ENCODE measurements around the gene RNF14.
A peak's percentile ranks its signal among the peaks of the same experiment; 100 is the strongest.
"Not testable (repeated sequence)": the region's sequence is repeated elsewhere in the genome, so short reads cannot be mapped to it uniquely, and the experiment has no call there.

The RNF14 gene

DNA sequence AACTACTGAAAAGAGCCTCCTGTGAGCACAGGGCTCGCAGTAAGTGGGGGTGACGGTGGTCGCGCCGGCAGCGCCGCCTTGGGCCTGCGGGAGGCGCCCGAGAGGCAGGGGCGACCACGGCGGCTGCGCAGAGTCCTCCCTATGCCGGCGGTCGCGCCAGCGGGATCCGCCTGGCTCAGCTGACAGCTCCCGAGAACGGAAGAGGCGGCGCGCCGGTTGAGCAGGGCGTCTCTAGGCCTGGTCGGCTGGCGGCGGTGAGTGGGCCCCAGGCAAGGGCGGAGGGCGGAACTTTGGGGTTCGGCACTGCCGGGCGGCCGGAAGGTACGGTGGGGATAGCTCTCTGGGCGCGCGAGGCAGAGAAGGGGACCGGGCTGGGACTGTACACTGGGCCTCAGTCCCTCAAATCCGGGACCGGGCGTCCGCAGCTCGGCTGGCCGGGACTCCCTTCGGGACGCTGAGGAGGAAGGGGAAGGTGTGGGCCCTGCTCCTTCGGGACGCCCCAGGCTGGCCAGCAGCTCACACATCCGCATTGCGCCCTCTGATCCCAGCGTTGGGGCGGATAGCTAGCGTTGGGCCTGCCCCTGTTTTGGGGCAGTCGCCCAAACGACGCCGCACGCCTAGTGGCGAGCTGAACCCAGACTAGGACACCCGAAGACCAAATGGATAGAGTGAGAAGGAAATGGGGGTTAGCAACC, at the start of gene RNF14:
Gene RNF14 (plus strand): TSS at position 192 of the 695 bp plus-strand sequence. CDS start 4,484 bp downstream, outside the sequence.
- Histone ChIP-seq H3K9me3 (ENCODE audit: control insufficient read depth in 5 of 5, low read length in 5 of 5) (no peaks in the 10 kb centered on the region), H3K36me3 (ENCODE audit: control insufficient read depth in 5 of 5, insufficient read depth in 5 of 5, low read length in 5 of 5) (peaks cover 6 to 15% (median 10%) of the 10 kb centered on the region in 5 donors), H3K4me1 (ENCODE audit: control insufficient read depth in 5 of 5, insufficient read depth in 5 of 5, low read length in 5 of 5) (peaks cover 5 to 33% (median 23%) of the 10 kb centered on the region in 5 donors), H3K27me3 (ENCODE audit: control insufficient read depth in 5 of 5, insufficient read depth in 4 of 5, low read length in 5 of 5) (no peaks in the 10 kb centered on the region), H3K27ac (ENCODE audit: low read depth, low read length) (peak within 1 kb of the TSS; percentile 85), H3K4me3 (ENCODE audit: low read depth in 1 of 5, low read length in 5 of 5) (peak within 1 kb of the TSS; percentile 79 to 95 (median 93)), H3K9ac (ENCODE audit: low read length in 5 of 5) (peak within 1 kb of the TSS; percentile 93 to 99 (median 98))

DNA sequence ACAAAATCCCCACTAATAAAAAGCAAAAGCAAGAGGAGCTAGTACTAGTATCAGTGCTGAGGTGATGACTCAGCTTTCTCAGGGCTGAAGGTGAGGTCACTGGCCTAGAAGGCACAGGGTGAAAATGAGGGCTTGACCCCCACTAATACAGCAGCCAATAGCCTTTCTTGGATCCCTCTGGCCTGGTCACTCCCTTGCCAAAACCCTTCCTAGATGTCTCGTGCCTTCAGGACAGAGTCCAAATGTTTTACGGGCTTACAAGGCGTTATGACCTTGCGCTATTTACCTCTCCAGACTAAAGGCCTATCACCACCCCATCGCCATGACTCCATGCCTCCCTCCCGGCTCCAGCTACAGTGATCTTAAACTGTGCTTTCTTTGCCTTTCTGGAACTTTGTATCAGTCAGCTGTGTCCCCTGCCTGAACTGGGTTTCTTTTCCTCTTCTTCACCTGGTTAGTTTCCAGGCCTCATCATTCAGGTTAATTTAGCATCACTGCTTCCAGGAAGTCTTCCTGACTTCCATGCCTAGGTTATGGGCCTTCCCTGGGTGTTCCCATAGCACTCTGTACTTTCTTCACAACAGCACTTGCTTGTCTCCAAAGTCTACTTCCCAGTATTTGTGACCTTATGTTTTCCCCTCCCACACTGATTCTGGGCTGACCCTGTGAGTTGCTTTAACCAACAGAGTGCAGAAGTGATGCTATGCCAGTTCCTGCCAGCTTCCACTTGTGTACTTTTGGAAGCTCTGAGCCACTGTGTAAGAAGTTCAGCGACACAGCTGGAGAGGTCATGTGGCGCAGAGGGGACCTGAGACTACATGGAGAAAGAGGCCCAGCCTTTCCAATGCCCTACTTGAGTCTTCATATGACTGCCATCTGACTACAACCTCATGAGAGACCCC, 49.4 kb upstream of the RNF14 start:
- Histone ChIP-seq H3K4me1 (ENCODE audit: control insufficient read depth in 5 of 5, insufficient read depth in 5 of 5, low read length in 5 of 5) (peaks cover 5 to 17% (median 16%) of the 10 kb centered on the region in 5 donors), H3K27me3 (ENCODE audit: control insufficient read depth in 5 of 5, insufficient read depth in 4 of 5, low read length in 5 of 5) (no peaks in the 10 kb centered on the region), H3K4me3 (ENCODE audit: low read depth in 1 of 5, low read length in 5 of 5) (no peak overlapping the region), H3K27ac (ENCODE audit: low read depth, low read length) (no peak overlapping the region), H3K36me3 (ENCODE audit: control insufficient read depth in 5 of 5, insufficient read depth in 5 of 5, low read length in 5 of 5) (no peaks in the 10 kb centered on the region), H3K9ac (ENCODE audit: low read length in 5 of 5) (no peak overlapping the region), H3K9me3 (ENCODE audit: control insufficient read depth in 5 of 5, low read length in 5 of 5) (no peaks in the 10 kb centered on the region)

- Histone ChIP-seq H3K9ac (ENCODE audit: low read length in 5 of 5) (no peak overlapping the region), H3K36me3 (ENCODE audit: control insufficient read depth in 5 of 5, insufficient read depth in 5 of 5, low read length in 5 of 5) (peaks cover 0 to 6% (median 5%) of the 10 kb centered on the region in 5 donors), H3K9me3 (ENCODE audit: control insufficient read depth in 5 of 5, low read length in 5 of 5) (no peaks in the 10 kb centered on the region), H3K4me1 (ENCODE audit: control insufficient read depth in 5 of 5, insufficient read depth in 5 of 5, low read length in 5 of 5) (peaks cover 5 to 19% (median 17%) of the 10 kb centered on the region in 5 donors), H3K4me3 (ENCODE audit: low read depth in 1 of 5, low read length in 5 of 5) (no peak overlapping the region), H3K27ac (ENCODE audit: low read depth, low read length) (no peak overlapping the region), H3K27me3 (ENCODE audit: control insufficient read depth in 5 of 5, insufficient read depth in 4 of 5, low read length in 5 of 5) (no peaks in the 10 kb centered on the region)
Observed at GRCh38 chr5:141920771-141921170, 48.1 kb upstream of the RNF14 start.

DNA sequence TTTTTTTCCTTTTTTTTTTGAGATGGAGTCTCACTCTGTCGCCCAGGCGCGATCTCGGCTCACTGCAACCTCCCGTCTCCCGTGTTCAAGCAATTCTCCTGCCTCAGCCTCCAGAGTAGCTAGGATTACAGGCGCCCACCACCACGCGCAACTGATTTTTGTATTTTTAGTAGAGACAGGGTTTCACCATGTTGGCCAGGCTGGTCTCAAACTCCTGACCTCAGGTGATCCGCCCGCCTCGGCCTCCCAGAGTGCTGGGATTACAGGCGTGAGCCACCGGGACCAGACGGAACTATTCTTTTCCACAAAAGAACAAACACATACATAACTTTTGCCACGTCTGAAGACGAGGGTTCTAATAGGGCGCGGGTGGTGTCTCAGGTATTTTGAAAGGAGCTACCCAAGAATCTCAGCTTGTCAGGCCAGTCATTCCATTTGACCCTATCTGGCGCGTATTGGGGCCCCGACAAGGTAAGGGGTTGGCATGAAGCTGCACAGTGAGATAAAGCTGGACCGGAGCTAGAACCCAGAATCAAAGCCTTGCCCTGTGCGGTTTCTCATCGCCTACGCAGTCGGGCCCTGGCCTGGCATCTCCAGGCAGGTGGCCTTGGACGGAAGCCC, 46.0 kb upstream of the RNF14 start:
- H3K27me3 ChIP-seq (ENCODE audit: control insufficient read depth in 5 of 5, insufficient read depth in 4 of 5, low read length in 5 of 5); H3K9me3 ChIP-seq (ENCODE audit: control insufficient read depth in 5 of 5, low read length in 5 of 5): not testable (repeated sequence)
- peaks cover 9 to 26% (median 24%) of the 10 kb centered on the region in 5 donors for H3K36me3 ChIP-seq (ENCODE audit: control insufficient read depth in 5 of 5, insufficient read depth in 5 of 5, low read length in 5 of 5)
- H3K4me3 ChIP-seq (ENCODE audit: low read depth in 1 of 5, low read length in 5 of 5), result peak overlapping the region; percentile 73 to 89 (median 81)
- H3K27ac ChIP-seq (ENCODE audit: low read depth, low read length), result peak overlapping the region; percentile 94
- peaks cover 5 to 22% (median 17%) of the 10 kb centered on the region in 5 donors for H3K4me1 ChIP-seq (ENCODE audit: control insufficient read depth in 5 of 5, insufficient read depth in 5 of 5, low read length in 5 of 5)
- peak overlapping the region; percentile 68 to 94 (median 91) for H3K9ac ChIP-seq (ENCODE audit: low read length in 5 of 5)

GRCh38 chr5:141923448-141924313, 45.2 kb upstream of the RNF14 start, which contains the start of gene DELE1:
Gene DELE1 (plus strand): TSS chr5:141923871. CDS start chr5:141923942, 71 bp downstream.
- Histone ChIP-seq H3K36me3 (ENCODE audit: control insufficient read depth in 5 of 5, insufficient read depth in 5 of 5, low read length in 5 of 5) (peaks cover 12 to 33% (median 31%) of the 10 kb centered on the region in 5 donors), H3K27me3 (ENCODE audit: control insufficient read depth in 5 of 5, insufficient read depth in 4 of 5, low read length in 5 of 5) (no peaks in the 10 kb centered on the region), H3K4me1 (ENCODE audit: control insufficient read depth in 5 of 5, insufficient read depth in 5 of 5, low read length in 5 of 5) (peaks cover 5 to 26% (median 19%) of the 10 kb centered on the region in 5 donors), H3K27ac (ENCODE audit: low read depth, low read length) (peak within 1 kb of the TSS; percentile 94), H3K9ac (ENCODE audit: low read length in 5 of 5) (peak within 1 kb of the TSS; percentile 68 to 94 (median 91)), H3K4me3 (ENCODE audit: low read depth in 1 of 5, low read length in 5 of 5) (peak within 1 kb of the TSS; percentile 73 to 89 (median 81)), H3K9me3 (ENCODE audit: control insufficient read depth in 5 of 5, low read length in 5 of 5) (no peaks in the 10 kb centered on the region)

- Histone ChIP-seq H3K9ac (ENCODE audit: low read length in 5 of 5) (no peak overlapping the region), H3K27ac (ENCODE audit: low read depth, low read length) (no peak overlapping the region), H3K4me1 (ENCODE audit: control insufficient read depth in 5 of 5, insufficient read depth in 5 of 5, low read length in 5 of 5) (peaks cover 5 to 29% (median 19%) of the 10 kb centered on the region in 5 donors), H3K27me3 (ENCODE audit: control insufficient read depth in 5 of 5, insufficient read depth in 4 of 5, low read length in 5 of 5) (no peaks in the 10 kb centered on the region), H3K36me3 (ENCODE audit: control insufficient read depth in 5 of 5, insufficient read depth in 5 of 5, low read length in 5 of 5) (peaks cover 19 to 61% (median 58%) of the 10 kb centered on the region in 5 donors), H3K9me3 (ENCODE audit: control insufficient read depth in 5 of 5, low read length in 5 of 5) (no peaks in the 10 kb centered on the region), H3K4me3 (ENCODE audit: low read depth in 1 of 5, low read length in 5 of 5) (no peak overlapping the region)
Observed at GRCh38 chr5:141926434-141926833, 42.5 kb upstream of the RNF14 start.

GRCh38 chr5:141928051-141928450, 40.9 kb upstream of the RNF14 start:
- peak overlapping the region in 1 of 5 donors; percentile 28 for H3K9ac ChIP-seq (ENCODE audit: low read length in 5 of 5)
- peaks cover 22 to 75% (median 68%) of the 10 kb centered on the region in 5 donors for H3K36me3 ChIP-seq (ENCODE audit: control insufficient read depth in 5 of 5, insufficient read depth in 5 of 5, low read length in 5 of 5)
- H3K4me1 ChIP-seq (ENCODE audit: control insufficient read depth in 5 of 5, insufficient read depth in 5 of 5, low read length in 5 of 5), result peaks cover 5 to 26% (median 14%) of the 10 kb centered on the region in 5 donors
- H3K27me3 ChIP-seq (ENCODE audit: control insufficient read depth in 5 of 5, insufficient read depth in 4 of 5, low read length in 5 of 5), result no peaks in the 10 kb centered on the region
- H3K4me3 ChIP-seq (ENCODE audit: low read depth in 1 of 5, low read length in 5 of 5), result no peak overlapping the region
- no peak overlapping the region for H3K27ac ChIP-seq (ENCODE audit: low read depth, low read length)
- no peaks in the 10 kb centered on the region for H3K9me3 ChIP-seq (ENCODE audit: control insufficient read depth in 5 of 5, low read length in 5 of 5)

DNA sequence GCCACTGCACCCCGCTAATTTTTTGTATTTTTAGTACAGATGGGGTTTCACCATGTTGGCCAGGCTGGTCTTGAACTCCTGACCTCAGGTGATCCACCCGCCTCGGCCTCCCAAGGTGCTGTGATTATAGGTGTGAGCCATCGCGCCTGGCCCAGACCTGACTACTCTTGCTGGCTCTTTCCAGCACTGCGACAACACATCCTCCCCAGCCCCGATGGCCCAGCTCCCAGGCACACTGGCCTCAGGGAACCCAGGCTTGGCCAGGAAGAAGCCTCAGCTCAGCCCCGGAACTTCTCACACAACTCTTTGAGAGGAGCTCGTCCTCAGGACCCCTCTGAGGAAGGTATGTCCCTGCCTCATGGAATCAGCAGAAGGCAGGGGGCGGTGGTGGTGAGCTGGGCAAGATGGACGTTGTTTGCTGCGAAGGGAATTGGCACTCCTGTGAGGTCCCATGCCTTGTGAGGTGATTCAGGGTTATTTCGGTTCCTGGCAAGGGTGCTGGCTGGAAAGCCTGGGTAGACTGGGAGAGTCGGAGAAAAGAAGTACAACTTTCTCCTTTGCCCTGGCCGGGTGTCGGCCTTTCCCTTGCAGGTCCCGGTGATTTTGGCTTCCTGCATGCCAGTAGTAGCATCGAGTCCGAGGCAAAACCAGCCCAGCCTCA, 39.4 kb upstream of the RNF14 start:
- Histone ChIP-seq H3K36me3 (ENCODE audit: control insufficient read depth in 5 of 5, insufficient read depth in 5 of 5, low read length in 5 of 5) (peaks cover 22 to 88% (median 80%) of the 10 kb centered on the region in 5 donors), H3K4me1 (ENCODE audit: control insufficient read depth in 5 of 5, insufficient read depth in 5 of 5, low read length in 5 of 5) (peaks cover 0 to 16% (median 4%) of the 10 kb centered on the region in 5 donors)

More for the DNA sequence above, 39.4 kb upstream of the RNF14 start:
- no peaks in the 10 kb centered on the region for H3K9me3 ChIP-seq (ENCODE audit: control insufficient read depth in 5 of 5, low read length in 5 of 5)
- H3K27me3 ChIP-seq (ENCODE audit: control insufficient read depth in 5 of 5, insufficient read depth in 4 of 5, low read length in 5 of 5), result no peaks in the 10 kb centered on the region
- no peak overlapping the region for H3K4me3 ChIP-seq (ENCODE audit: low read depth in 1 of 5, low read length in 5 of 5)
- H3K9ac ChIP-seq (ENCODE audit: low read length in 5 of 5), result no peak overlapping the region
- no peak overlapping the region for H3K27ac ChIP-seq (ENCODE audit: low read depth, low read length)

Data from subcutaneous abdominal adipose tissue (tissue), 5 donors.